COLO829 (cell line): ENCODE data around the gene CNPY3.

ENCODE experiments used
- DNase-seq: peaks from one replicate; pipeline ENCODE4 v3.0.0; 2012; ENCODE audit warnings: low spot score

The CNPY3 gene

DNA sequence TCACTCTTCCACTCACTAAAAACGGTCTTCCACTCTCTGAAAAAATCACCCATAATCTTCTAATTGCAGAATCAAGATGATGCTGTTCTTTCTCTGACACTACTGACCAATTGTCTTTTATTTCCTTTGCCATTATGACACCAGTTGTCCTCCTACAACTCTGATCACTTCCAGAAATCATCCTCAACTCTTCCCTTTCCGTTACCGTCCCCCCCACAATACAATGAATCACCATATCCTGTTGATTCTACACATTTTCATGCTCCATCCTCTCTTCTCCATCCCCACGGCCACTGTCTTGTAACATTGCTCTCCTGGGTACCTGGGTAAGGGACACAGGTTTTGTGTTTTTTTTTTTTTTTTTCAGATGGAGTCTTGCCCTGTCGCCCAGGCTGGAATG, 52.6 kb downstream of the CNPY3 start:
- DNase-seq: no peak

DNA sequence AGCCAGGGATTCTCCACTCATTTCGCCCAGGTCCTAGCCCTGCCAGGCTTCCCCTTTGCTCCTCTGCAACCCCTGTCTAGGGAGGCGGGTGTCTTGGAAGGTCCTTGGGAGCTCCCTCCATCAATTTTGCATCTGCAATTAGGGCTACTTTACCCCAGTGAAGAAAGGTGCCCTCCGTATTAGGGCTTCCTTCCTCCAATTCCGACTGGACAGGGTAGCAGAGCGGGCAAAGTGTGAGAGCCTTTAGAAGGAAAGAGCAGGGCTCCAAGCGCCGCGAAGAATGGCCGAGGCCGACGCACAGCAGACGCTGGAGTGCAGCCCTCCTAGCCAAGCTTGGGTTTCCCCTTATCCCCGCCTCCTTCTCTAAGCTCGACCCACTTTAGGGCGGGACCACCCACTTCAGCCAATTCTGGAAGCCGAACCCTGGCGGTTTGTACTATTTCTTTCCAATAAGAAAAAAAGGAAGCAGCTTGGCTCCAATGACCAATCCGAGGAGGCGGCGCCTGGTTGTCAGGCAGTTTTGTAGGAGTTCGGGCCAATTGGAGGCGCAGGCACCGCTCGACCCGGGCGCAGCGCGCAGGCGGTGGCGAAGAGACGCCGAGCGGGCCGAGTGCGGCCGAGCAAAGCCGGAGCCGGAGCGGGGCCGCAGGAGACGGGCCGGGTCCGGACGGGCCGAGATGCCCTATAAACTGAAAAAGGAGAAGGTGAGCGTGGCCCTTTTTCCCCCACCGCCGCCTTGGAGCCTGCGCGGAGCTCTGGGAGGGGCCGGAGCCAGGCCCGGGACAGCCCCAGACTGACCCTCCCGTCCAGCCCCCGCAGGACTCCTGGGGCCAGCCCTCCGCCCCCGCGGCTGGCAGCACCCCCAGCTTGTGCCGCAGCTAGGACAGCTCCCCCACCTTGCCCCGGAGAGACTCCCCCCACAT, 55.0 kb downstream of the CNPY3 start, which contains the start of gene PPP2R5D:
Gene PPP2R5D, plus strand, starts transcription at position 570 of the 923 bp plus-strand sequence. Its CDS starts 108 bp downstream, at position 678.
- DNase-seq: peak; percentile 98

GRCh38 chr6:42984924-42985475, 55.7 kb downstream of the CNPY3 start:
- DNase-seq: no peak

DNA sequence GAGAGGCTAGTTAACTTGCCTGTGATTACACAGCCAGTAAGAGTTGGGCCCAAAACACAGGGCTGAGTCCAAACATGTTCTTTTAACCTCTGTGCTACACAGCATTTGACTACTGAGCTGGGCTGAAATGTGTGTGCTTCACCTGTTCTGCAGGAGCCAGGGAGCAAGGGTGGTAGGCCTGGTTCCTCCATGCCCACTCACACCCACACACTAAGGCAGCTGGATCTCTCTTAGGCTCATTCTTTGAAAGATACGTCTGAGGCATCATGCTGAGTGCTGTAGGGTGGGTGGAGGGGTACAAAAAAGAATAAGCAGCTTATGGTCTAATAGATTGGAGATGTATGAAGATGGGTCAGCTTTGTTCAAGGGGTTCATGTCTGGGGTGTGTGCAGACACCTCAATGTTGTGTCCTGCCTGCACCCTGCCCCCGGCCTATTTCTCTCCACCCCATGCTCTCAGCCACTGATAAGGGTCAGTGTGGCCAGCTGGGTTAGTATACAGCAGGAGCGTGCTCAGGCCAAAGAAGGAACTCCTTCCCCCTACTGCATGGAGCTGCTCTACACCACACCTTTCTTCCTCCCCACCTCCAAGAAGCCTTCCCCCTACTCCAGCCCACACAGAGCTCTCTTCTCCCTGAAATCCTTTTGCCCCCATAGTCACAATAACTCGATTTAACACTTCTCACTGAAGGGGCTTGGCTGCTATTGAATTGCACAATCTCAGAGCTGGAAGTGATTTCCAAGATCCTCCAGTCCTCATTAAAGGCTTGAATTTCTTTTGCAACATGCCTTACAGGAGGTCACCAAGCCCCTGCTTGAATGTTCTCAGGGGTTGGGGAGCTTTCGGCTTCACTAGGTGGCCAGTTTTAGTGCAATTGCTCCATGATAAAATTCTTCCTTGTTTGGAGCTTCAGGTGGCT, 58.5 kb downstream of the CNPY3 start:
- DNase-seq: no peak

DNA sequence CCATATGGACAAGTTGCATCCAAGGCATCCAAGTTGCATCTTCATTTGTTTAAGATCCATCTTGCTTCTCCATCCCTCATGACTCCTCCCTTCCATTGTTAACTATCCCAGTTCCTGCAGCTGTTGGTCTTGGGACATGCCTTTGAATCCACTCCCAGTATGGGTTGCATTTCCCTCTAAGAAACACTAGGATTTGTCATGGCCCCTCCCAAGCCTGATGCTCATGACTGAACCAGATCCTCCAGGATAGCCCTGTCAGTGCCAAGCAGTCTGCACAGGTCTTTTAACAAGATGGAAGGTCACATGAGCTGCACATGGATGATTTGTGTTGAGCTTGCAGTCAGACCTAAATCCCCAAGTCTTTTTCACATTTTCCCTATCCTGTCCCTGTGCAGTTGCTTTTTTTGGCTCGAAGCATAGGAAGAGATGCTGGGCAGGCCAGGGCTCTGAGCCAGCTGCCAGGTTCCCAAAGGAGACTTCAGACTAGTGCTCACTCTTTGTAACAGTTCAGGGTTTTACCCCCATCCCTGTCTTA, 59.3 kb downstream of the CNPY3 start:
- no peak for DNase-seq
